Neural progenitor cell (in vitro differentiated cells): ENCODE data around the gene FGD2. TPM values are rescaled to one million over a fixed set of nuclear protein-coding genes. Genes with fewer than 3 reads are reported as not detected.

Experiments
- DNase-seq: peaks from one replicate; pipeline ENCODE4 v3.0.0-alpha.2; 2016; ENCODE audit warnings: low spot score
- H2AFZ ChIP-seq: fragments of 200-600 bp; sonication (generic); replicated peaks from 2 replicates; pipeline ENCODE4 v1.6.1; 2016; ENCODE audit warnings: antibody characterized with exemption
- H3F3A ChIP-seq: fragments of 200-600 bp; sonication (generic); 2 replicates; pipeline ENCODE4 v1.6.1; 2016; ENCODE audit warnings: antibody characterized with exemption, low read depth
- H3K27ac ChIP-seq: fragments of 200-600 bp; sonication (generic); 2 replicates; pipeline ENCODE4 v1.5.1; 2016; ENCODE audit warnings: mild to moderate bottlenecking
- H3K27me3 ChIP-seq: fragments of 200-600 bp; sonication (generic); 2 replicates; pipeline ENCODE4 v1.6.1; 2016; ENCODE audit warnings: mild to moderate bottlenecking, moderate library complexity
- H3K36me3 ChIP-seq: fragments of 200-600 bp; sonication (generic); 2 replicates; pipeline ENCODE4 v1.5.1; 2016
- H3K4me1 ChIP-seq: fragments of 200-600 bp; sonication (generic); 2 replicates; pipeline ENCODE4 v1.6.1; 2016; ENCODE audit warnings: mixed run types
- H3K4me2 ChIP-seq: fragments of 200-600 bp; sonication (generic); 2 replicates; pipeline ENCODE4 v1.6.1; 2016
- H3K4me3 ChIP-seq: fragments of 200-600 bp; sonication (generic); 2 replicates; pipeline ENCODE4 v1.5.1; 2016
- H3K79me2 ChIP-seq: fragments of 200-600 bp; sonication (generic); 2 replicates; pipeline ENCODE4 v1.6.1; 2016; ENCODE audit warnings: low read depth
- H3K9ac ChIP-seq: fragments of 200-600 bp; sonication (generic); 2 replicates; pipeline ENCODE4 v1.6.1; 2016
- H3K9me3 ChIP-seq: fragments of 200-600 bp; sonication (generic); 2 replicates; pipeline ENCODE4 v1.5.1; 2016; ENCODE audit warnings: low read depth
- H4K20me1 ChIP-seq: fragments of 200-600 bp; sonication (generic); 2 replicates; pipeline ENCODE4 v1.6.1; 2016; ENCODE audit warnings: low read depth
- H3K27ac Mint-ChIP-seq: 3 replicates; pipeline ENCODE4 v1.8.0; 2021; ENCODE audit warnings: mixed read lengths
- H3K27me3 Mint-ChIP-seq: 2 replicates; pipeline ENCODE4 v1.8.0; 2022; ENCODE audit warnings: low read depth, mild to moderate bottlenecking, inconsistent platforms, moderate library complexity, mixed read lengths; ENCODE audit not compliant: insufficient read depth
- H3K36me3 Mint-ChIP-seq: 3 replicates; pipeline ENCODE4 v1.8.0; 2021; ENCODE audit warnings: mixed read lengths
- H3K4me1 Mint-ChIP-seq: 3 replicates; pipeline ENCODE4 v1.8.0; 2021; ENCODE audit warnings: mixed read lengths
- H3K4me3 Mint-ChIP-seq: 3 replicates; pipeline ENCODE4 v1.8.0; 2021; ENCODE audit warnings: mild to moderate bottlenecking, moderate library complexity, mixed read lengths
- H3K9me3 Mint-ChIP-seq: 3 replicates; pipeline ENCODE4 v1.8.0; 2020; ENCODE audit warnings: mixed read lengths
- EZH2 ChIP-seq: fragments of 200-600 bp; sonication (generic); IDR thresholded peaks from 2 replicates; pipeline ENCODE4 v1.6.1; 2017; ENCODE audit warnings: antibody characterized with exemption, mild to moderate bottlenecking, moderate library complexity
- EZH2phosphoT487 ChIP-seq: fragments of 200-600 bp; sonication (generic); IDR thresholded peaks from 2 replicates; pipeline ENCODE4 v1.6.1; 2017; ENCODE audit warnings: antibody characterized with exemption
- total RNA-seq: library from RNA; depleted of rRNA; stranded (reverse); fragments of >200 nt; gene quantifications from 2 replicates; pipeline ENCODE4 v1.2.3, GENCODE V29; 2015; ENCODE audit warnings: low replicate concordance
- TF ChIP-seq, protein P1 (sequence below): fragments of 200-600 bp; sonication (generic); IDR thresholded peaks from 2 replicates; pipeline ENCODE4 v1.5.1; 2017; ENCODE audit warnings: antibody characterized with exemption, mild to moderate bottlenecking

FGD2 gene
- total RNA-seq, 1 donor from 2014 or later = 0.06 TPM

- Histone ChIP-seq H3K4me3 (peak overlapping the region; percentile 98), H3K79me2 (peaks cover 64% of the 10 kb centered on the region), H3F3A (no peaks in the 10 kb centered on the region), H3K27ac (peak overlapping the region; percentile 51), H3K36me3 (no peaks in the 10 kb centered on the region), H3K27me3 (no peaks in the 10 kb centered on the region), H4K20me1 (peaks cover 50% of the 10 kb centered on the region), H2AFZ (peak overlapping the region; percentile 36), H3K4me2 (peak overlapping the region; percentile 83), H3K4me1 (peaks cover 23% of the 10 kb centered on the region), H3K9ac (peak overlapping the region; percentile 93), H3K9me3 (no peaks in the 10 kb centered on the region)
- no peak overlapping the region for H3K27ac Mint-ChIP-seq
- TF ChIP-seq EZH2 (no peak), EZH2phosphoT487 (no peak)
- TF ChIP-seq, protein P1, sequence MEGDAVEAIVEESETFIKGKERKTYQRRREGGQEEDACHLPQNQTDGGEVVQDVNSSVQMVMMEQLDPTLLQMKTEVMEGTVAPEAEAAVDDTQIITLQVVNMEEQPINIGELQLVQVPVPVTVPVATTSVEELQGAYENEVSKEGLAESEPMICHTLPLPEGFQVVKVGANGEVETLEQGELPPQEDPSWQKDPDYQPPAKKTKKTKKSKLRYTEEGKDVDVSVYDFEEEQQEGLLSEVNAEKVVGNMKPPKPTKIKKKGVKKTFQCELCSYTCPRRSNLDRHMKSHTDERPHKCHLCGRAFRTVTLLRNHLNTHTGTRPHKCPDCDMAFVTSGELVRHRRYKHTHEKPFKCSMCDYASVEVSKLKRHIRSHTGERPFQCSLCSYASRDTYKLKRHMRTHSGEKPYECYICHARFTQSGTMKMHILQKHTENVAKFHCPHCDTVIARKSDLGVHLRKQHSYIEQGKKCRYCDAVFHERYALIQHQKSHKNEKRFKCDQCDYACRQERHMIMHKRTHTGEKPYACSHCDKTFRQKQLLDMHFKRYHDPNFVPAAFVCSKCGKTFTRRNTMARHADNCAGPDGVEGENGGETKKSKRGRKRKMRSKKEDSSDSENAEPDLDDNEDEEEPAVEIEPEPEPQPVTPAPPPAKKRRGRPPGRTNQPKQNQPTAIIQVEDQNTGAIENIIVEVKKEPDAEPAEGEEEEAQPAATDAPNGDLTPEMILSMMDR = no peak
- H3K36me3 Mint-ChIP-seq = no peaks in the 10 kb centered on the region
- DNase-seq = no peak
- H3K27me3 Mint-ChIP-seq = peaks cover 2% of the 10 kb centered on the region
- H3K9me3 Mint-ChIP-seq = no peaks in the 10 kb centered on the region
- no peak overlapping the region for H3K4me3 Mint-ChIP-seq
- H3K4me1 Mint-ChIP-seq = peaks cover 23% of the 10 kb centered on the region
Observed at GRCh38 chr6:36985417-36985807, 20.0 kb upstream of the FGD2 start.

GRCh38 chr6:36985808-36986703 lies 19.4 kb upstream of the FGD2 start, which contains the start of gene MTCH1:
TSS of gene MTCH1 (minus strand) at chr6:36986196. CDS start at chr6:36986173, 23 bp downstream.
- Mint-ChIP-seq H3K36me3 (no peaks in the 10 kb centered on the region), H3K4me3 (peak within 1 kb of the TSS; percentile 99), H3K27me3 (peaks cover 2% of the 10 kb centered on the region), H3K4me1 (peaks cover 18% of the 10 kb centered on the region), H3K9me3 (no peaks in the 10 kb centered on the region), H3K27ac (peak within 1 kb of the TSS; percentile 99)
- Histone ChIP-seq H3K4me3 (peak within 1 kb of the TSS; percentile 98), H3K27me3 (no peaks in the 10 kb centered on the region), H3K27ac (peak within 1 kb of the TSS; percentile 51), H3K9me3 (no peaks in the 10 kb centered on the region), H3K79me2 (peaks cover 57% of the 10 kb centered on the region), H3K4me1 (peaks cover 20% of the 10 kb centered on the region), H3K36me3 (no peaks in the 10 kb centered on the region), H3F3A (no peaks in the 10 kb centered on the region), H3K4me2 (peak within 1 kb of the TSS; percentile 83), H4K20me1 (peaks cover 43% of the 10 kb centered on the region), H2AFZ (peak within 1 kb of the TSS; percentile 38), H3K9ac (peak within 1 kb of the TSS; percentile 93)
- no peak for TF ChIP-seq EZH2phosphoT487
- TF ChIP-seq EZH2 = no peak
- TF ChIP-seq, protein P1 = no peak
- peak; percentile 96 for DNase-seq

DNA sequence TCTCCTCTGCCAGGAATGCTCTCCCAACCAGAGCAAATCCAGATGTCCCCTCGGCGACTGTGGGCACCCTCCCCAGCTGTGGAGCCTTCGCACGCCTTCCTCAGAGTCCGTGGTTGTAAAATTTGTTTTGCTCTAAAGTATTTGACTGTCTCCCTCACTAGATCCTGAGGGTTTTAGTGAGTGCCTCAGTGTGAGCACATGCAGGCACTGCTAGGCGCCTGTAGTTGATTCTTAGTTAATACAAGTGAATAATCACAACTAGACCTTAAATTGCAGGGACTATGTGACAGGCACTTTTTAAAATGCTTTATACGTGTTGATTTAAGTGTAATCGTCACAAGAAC lies 18.8 kb upstream of the FGD2 start:
- peak overlapping the region; percentile 98 for H3K4me3 ChIP-seq
- TF ChIP-seq, protein P1 = no peak
- TF ChIP-seq EZH2 (no peak), EZH2phosphoT487 (no peak)
- H3F3A ChIP-seq = no peaks in the 10 kb centered on the region
- H3K9me3 Mint-ChIP-seq = no peaks in the 10 kb centered on the region
- peaks cover 13% of the 10 kb centered on the region for H3K4me1 ChIP-seq
- peak overlapping the region; percentile 99 for H3K4me3 Mint-ChIP-seq
- H3K79me2 ChIP-seq = peaks cover 51% of the 10 kb centered on the region
- peak overlapping the region; percentile 99 for H3K27ac Mint-ChIP-seq
- peak overlapping the region; percentile 16 for H3K27ac ChIP-seq
- no peak for DNase-seq
- H3K27me3 ChIP-seq = no peaks in the 10 kb centered on the region
- peaks cover 16% of the 10 kb centered on the region for H3K4me1 Mint-ChIP-seq
- H3K36me3 ChIP-seq = no peaks in the 10 kb centered on the region
- H4K20me1 ChIP-seq = peaks cover 37% of the 10 kb centered on the region
- peak overlapping the region; percentile 83 for H3K4me2 ChIP-seq
- no peaks in the 10 kb centered on the region for H3K36me3 Mint-ChIP-seq
- H3K9me3 ChIP-seq = no peaks in the 10 kb centered on the region
- peaks cover 4% of the 10 kb centered on the region for H3K27me3 Mint-ChIP-seq
- peak overlapping the region; percentile 81 for H3K9ac ChIP-seq
- H2AFZ ChIP-seq = peak overlapping the region; percentile 38
